AG10803 (cell line): ENCODE results near the gene PCSK5.

Source experiments
- DNase-seq: peaks from one replicate; pipeline ENCODE4 v3.0.0; 2010; ENCODE audit warnings: low read depth
- H3K4me3 ChIP-seq: 2 replicates; pipeline ENCODE4 v1.5.1; 2011; ENCODE audit warnings: mild to moderate bottlenecking, low read length, control low read depth
- TF ChIP-seq, protein P1 (sequence below): conservative IDR thresholded peaks from 2 replicates; pipeline ENCODE4 v1.5.1; 2011; ENCODE audit warnings: mild to moderate bottlenecking, low read length, control low read depth, inconsistent platforms

Gene PCSK5

DNA sequence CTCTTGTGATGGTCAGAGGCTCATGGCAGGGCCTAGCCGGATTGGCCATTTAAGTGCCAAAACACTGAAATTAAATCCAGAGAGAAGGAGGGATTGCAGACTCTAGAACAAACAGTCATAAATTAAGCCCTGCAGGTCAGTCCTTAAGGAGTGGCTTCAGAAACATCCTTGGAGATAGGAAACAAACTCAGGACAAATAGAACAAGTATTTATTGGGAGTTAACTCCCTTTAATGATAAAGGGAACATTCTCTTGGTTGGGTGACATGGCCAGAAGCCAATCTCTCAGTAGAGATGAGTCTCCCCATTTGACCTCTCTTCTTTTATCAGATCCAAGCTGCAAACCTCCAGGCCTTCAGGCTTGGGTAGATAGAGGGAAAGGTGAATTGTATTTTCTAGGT, 17.4 kb downstream of the PCSK5 start:
- no peak for DNase-seq
- no peak overlapping the region for H3K4me3 ChIP-seq
- TF ChIP-seq, protein P1, sequence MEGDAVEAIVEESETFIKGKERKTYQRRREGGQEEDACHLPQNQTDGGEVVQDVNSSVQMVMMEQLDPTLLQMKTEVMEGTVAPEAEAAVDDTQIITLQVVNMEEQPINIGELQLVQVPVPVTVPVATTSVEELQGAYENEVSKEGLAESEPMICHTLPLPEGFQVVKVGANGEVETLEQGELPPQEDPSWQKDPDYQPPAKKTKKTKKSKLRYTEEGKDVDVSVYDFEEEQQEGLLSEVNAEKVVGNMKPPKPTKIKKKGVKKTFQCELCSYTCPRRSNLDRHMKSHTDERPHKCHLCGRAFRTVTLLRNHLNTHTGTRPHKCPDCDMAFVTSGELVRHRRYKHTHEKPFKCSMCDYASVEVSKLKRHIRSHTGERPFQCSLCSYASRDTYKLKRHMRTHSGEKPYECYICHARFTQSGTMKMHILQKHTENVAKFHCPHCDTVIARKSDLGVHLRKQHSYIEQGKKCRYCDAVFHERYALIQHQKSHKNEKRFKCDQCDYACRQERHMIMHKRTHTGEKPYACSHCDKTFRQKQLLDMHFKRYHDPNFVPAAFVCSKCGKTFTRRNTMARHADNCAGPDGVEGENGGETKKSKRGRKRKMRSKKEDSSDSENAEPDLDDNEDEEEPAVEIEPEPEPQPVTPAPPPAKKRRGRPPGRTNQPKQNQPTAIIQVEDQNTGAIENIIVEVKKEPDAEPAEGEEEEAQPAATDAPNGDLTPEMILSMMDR, result no peak

DNA sequence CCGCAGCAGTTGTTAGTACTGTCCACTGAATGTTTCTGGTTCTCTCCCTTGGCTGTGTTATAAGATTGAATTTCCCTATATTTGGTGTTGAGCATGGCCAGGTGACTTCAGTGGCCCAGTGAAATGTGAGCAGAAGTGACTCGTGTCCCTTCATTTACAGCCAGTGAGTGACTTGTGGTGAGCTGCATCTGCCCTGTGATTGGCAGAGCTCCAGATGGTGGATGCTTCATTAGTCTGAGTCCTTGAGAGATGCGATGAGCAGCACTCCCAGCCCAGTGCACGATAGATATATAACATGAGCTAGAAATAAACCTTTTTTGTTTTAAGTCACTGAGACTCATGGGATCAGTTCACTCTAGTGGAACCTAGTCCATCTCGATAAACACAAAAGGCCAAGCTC, 19.3 kb downstream of the PCSK5 start:
- no peak for DNase-seq
- TF ChIP-seq, protein P1, result no peak
- no peak overlapping the region for H3K4me3 ChIP-seq

DNA sequence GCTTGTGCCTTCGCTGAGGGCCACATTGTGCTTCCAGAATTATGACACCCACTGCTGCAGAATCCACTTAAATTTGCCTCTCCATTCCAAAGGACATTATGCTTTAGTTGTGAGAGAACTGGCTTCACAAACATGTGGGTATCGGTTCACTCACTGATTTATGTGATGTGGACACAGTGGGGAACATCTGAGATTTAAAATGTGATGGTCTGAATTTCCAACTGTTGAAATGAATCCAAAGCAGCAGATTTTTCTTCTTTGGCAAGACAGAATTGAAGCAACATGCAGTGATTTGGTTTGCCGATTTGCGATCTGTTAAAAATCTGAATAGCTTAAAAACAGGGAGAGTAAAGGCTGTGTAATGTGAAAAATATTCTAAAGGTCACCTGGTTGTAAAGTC, 20.3 kb downstream of the PCSK5 start:
- TF ChIP-seq, protein P1, result no peak
- peak; percentile 12 for DNase-seq
- no peak overlapping the region for H3K4me3 ChIP-seq

DNA sequence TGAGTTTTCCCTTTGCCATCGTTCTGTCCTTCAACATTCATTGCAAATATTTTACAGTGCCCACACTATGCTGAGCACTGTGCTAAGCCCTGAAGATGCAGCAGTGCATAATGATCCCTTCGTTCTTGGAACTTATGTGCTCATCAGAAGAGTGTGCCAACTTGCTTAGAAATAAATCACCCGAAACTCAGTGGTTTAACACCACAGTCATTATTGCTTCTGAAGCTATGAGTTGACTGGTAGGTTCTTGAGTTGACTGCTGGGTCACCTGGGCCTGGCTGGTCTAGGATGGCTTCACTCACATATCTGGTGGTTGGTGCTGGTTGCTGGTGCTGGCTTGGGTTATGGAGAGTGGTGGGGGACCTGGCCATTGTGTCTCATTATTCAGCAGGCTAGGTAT, 20.9 kb downstream of the PCSK5 start:
- TF ChIP-seq, protein P1, result no peak
- H3K4me3 ChIP-seq, result no peak overlapping the region
- DNase-seq, result no peak

DNA sequence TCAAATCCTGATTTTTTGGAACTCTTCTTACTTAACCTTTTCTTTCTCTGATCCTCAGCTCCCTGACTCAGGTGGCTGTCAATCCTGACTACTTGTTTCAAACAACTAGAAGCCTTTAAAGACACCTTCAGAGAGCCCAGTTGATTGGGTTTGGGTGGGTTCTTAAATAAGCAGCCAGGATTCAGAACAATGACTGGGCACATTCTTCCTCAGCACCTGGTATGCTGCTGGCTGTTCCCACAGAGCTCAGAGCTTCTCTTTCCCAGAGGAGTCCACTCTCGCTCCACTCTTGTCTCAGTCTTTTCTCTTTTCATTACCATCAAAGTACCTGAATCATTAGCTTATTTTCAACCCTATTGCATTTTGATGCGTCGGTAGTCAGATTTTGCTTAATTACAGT, 22.5 kb downstream of the PCSK5 start:
- no peak for DNase-seq
- TF ChIP-seq, protein P1, result no peak
- H3K4me3 ChIP-seq, result no peak overlapping the region

DNA sequence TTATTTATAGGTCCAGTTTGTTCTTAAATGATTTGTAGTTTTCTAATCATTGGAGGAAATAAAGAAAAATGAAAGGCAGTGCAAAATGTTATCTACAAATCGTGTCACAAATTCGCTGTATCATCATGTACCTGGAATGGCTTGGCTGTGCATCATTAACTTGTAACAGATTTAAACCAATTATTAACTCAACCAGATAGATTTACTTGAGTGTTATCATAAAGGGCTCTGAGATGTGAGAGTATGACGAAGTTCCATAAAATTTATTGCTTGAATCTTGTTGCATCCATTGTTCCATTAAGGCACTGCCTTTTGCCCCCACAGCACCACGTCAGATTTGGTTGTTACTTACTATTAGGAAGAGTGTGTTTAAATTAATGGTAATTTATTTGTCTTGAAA, 23.5 kb downstream of the PCSK5 start:
- H3K4me3 ChIP-seq, result no peak overlapping the region
- no peak for DNase-seq
- TF ChIP-seq, protein P1, result no peak

DNA sequence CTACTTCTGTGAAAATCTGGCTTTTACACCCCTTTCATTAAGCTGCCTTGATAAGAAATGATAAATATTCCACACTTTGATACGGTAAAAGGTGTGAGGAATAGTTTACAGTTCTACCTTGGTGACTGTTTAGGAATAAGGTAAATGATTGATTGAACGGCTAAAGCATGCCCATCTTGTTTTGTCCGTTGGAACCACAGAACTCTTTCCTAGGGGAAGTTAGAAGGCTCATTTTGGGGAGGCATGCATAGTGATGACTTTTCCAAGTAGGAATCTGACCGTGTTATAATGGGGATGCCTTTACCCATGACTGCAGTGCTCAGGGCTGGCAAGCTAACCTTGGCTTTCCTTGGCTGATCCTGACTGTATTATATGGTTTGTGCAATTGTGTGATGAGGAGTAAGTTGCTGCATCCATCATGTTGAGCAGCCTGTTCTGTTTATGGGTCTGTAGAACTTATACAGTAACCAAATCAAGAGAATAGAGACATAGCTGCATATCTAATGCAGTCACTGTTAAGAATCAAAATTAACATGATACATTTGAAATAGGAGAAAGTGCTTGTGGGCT, 24.5 kb downstream of the PCSK5 start:
- TF ChIP-seq, protein P1, result no peak
- DNase-seq, result no peak
- H3K4me3 ChIP-seq, result no peak overlapping the region
